ENCODE measurements around the gene PIPOX.

GRCh38 chr17:29050176-29050575 is 7.2 kb downstream of the PIPOX start:
- TF ChIP-seq POLR2A (IDR thresholded peaks at IDR 0.05): no peak
- TF ChIP-seq, protein P1, sequence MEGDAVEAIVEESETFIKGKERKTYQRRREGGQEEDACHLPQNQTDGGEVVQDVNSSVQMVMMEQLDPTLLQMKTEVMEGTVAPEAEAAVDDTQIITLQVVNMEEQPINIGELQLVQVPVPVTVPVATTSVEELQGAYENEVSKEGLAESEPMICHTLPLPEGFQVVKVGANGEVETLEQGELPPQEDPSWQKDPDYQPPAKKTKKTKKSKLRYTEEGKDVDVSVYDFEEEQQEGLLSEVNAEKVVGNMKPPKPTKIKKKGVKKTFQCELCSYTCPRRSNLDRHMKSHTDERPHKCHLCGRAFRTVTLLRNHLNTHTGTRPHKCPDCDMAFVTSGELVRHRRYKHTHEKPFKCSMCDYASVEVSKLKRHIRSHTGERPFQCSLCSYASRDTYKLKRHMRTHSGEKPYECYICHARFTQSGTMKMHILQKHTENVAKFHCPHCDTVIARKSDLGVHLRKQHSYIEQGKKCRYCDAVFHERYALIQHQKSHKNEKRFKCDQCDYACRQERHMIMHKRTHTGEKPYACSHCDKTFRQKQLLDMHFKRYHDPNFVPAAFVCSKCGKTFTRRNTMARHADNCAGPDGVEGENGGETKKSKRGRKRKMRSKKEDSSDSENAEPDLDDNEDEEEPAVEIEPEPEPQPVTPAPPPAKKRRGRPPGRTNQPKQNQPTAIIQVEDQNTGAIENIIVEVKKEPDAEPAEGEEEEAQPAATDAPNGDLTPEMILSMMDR (IDR thresholded peaks at IDR 0.05): no peak
- no peak for TF ChIP-seq EP300 (IDR thresholded peaks at IDR 0.05; ENCODE audit: low read depth)
- no peak for TF ChIP-seq POLR2AphosphoS5 (IDR thresholded peaks at IDR 0.05)
